Activated T-cell treated with anti-CD3 and anti-CD28 coated beads for 48 hours (primary cell): ENCODE data around the gene SNX5.

Experiments used
- DNase-seq: peaks from one replicate; pipeline ENCODE4 v3.0.0-alpha.2; 2020; ENCODE audit warnings: low read depth

The SNX5 gene

DNA sequence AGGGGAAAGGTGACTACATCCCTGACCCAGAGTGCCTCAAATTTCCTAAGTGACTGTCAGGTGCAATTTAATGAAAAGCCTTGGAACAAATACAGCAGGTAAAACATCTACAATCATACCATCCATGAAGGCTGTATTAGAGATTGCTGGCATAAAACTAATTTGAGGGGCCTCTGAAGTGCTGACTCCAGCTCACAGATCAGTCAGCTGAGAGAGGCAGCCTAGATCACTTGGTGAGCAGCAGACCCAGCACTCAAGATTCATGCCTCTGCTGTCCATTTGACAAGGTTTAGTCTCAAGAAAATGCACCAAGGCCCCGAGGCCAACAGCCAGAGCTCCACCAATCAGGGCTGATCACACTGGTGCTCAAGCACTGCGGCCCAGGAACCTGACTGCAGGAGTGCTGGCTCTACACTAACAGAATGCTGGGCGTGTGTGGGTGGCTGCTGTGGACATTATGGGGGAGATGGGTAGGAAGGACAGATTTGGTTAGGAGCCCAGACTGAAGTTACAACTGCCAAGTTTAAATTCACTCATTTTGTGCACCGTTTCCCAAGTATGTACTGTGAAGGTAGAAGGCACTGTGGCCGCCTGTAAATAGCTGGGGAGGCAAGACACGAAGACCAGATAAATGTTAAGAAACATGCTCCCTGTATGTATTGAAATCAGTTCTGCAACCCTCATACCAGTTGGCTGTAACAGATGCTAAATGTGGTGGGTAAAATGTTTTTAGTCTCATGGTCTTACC is 28.2 kb downstream of the SNX5 start:
- no peak for DNase-seq

DNA sequence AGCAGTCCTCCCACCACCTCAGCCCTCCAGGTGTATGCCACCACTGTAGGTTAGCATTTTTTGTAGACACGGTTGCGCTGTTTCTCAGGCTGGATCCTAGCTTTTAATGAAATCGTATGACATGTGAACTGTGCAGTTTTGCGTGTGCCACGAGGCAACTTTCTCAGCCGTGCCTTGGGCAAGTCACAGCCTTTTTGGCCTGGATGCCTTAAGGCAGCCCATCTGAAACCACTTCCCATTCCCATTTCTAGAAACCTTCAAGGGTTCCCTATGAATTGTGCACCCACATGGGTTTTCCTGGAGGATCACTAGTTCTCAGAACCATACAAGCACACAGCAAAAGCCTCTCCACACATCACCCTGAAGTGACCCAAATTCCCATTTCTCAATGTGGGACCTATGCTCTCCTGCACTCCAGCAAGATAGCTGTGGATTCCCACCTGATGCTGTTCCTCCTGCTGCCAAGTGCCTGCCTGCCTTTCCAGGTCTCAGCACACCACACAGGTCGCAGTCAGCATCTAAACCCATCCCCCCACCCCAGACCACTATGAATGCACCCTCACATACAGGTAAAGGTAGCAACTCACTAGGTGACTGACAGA is 28.9 kb downstream of the SNX5 start:
- DNase-seq, result no peak

DNA sequence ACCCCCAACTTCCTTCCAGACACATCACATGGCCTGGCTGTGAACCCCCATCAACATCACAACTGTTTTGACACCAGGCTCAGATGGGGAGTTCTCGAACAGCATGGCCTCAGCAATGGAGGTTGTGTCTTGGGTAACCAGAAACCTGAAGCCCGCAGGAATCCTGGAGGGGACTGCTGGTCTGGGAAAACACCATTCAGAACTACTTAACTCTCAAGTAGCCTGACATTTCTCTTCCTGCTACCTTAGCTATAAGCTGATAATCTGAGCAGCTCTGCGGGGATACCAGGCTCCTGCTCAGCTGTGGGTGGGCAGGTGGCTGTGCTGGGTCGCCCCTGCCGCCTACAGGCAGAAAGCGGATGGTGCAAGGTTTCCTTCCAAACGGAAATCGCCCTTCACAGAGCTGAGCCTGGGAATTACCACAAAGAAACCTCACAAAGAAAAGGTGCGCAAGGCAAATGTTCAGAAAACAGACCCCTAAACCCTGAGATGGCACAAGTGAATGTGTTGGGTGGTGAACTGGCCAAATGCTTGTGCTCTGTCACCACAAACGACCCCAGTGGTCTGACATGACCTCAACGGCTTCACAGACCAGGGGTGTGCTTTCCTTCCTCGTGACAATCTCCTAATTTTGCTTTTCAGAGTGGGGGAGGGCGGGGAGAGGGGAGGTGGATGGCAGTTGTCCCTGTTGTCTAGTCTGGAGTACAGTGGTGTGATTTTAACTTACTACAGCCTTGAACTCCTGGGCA is 29.5 kb downstream of the SNX5 start:
- peak; percentile 29 for DNase-seq

DNA sequence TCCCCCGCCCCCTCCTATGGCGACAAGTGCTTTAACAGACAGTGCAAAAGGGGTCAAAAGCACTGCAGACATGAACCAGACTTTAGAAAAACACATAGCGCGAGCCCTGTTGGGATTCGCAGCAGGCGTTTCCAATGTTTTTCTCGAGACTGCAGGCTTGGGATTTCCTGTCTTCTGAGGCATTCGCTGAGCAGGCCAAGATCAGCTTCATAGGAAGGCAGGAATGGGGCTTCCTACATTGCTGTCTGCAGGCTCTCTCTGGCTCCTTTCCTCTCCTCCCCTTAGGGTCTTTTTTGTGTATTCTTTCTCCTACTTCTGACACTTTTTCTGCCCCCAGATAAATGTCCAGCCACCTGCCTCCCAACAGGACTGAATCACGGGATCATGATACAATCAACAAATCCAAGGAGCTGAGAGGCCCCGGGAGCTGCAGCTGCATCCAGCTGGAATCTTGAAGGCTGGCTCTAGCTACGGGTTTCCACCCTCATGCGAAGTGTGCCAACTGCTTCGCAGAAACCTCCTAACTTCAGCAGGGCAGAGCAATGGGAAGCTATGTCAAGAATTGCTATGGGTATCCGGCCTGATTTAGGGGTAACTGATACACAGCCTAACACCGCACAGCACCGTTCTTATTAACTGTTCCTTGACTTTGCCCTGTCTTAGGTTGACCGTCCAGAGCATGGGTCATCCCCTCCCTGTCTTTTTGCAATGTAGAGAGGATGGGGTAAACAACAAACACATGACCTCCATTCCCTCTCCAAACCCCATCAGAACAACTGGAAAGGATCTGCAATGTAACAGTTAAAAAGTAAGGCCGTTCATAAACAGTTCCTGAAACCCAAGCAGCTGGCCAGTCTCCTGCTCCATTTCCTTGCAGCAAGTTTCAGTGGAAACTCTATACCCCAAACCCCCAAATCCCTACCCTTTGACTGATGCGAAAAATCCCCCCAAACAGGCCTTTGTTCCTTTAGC is 31.5 kb downstream of the SNX5 start:
- no peak for DNase-seq

DNA sequence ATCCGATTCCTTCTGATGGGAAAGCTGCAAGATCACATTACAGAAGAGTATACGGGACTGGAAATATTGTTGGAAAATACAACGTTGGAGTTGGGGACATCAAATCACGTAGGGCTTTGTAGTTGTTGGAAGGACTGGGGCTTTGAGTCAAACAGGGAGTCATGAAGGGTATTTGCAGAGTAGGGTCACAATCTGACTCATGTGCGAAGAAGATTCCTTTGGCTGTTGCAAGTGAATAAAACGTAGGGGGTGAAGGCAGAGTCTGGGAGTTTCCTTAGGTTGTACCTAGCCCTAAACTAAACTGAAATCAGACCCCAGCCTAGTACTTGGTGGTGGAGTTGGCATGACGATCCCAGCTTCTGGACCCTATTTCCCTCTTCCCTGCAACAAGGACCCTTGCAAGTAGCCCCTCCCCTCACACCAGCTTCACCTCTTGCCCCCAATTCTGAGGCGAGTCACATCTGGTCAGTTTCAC is 32.3 kb downstream of the SNX5 start:
- DNase-seq, result no peak

DNA sequence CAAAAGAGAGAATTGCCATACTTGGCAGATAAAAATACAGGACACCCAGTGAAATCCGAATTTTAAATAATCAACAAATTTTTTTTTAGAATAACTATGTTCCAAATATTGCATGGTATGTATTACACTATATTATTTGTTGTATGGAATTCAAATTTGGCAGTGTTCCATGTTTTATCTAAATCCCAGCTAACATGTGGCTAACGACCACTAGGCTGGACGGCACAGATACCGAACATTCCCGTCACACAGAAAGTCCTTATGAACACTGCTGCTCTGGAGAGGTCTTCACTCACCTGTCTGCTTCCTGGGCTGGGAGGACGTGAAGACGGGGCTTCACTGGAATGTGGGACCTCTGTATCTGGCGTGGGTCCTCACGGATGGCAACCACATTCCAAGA is 32.8 kb downstream of the SNX5 start:
- no peak for DNase-seq

DNA sequence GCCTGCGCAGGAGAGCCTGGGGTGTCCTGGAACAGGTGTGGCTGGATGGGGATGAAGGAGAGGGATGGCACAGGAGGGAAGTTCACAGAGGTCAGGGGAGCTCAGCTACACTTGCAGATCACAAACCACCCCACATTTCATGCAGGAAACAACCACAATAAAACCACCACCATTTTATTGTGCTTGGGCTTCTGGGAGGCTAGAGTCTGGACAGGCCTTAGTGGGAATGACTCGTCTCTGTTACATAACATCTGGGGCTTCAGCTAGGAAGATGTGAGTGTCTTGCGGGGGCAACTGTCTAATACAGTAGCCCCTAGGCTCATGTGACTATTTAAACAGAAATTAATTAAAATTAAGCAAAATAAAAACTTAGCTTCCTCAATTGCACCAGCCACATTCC is 33.4 kb downstream of the SNX5 start:
- DNase-seq, result no peak

DNA sequence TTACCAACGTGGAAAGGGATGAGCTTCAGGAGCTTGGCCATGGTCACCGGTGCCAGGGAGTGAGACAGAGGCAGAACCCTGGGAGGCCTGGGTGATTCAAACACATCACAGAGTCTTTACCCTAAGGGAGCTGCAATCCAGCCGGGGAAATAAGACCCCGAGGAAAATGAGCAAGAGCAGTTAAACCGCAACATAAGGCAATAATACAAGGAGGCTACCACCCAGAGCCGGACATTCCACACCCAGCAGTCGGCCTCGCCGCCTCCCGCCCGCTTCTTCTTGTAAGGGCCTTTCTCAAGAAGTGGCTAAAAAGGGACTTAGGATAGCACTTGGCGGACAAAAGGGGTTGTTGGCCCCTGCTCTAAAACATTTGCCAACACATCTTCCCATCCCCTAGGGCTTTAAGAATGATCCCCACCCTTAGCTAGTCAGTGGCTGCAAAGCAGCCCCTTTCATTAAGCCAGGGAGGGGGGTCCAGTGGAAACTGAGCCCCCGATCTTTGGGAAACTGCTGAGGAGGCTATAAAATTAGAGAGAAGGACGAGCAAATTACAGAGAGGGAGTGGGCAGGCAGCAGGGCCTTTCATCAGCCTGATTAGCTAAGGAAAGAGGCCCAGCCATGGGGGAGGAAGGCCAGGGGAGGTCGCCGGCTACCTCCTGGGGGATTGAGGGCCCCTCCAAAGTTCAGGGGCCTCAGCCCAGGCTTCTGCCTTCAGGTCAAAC is 34.3 kb downstream of the SNX5 start:
- DNase-seq, result no peak

DNA sequence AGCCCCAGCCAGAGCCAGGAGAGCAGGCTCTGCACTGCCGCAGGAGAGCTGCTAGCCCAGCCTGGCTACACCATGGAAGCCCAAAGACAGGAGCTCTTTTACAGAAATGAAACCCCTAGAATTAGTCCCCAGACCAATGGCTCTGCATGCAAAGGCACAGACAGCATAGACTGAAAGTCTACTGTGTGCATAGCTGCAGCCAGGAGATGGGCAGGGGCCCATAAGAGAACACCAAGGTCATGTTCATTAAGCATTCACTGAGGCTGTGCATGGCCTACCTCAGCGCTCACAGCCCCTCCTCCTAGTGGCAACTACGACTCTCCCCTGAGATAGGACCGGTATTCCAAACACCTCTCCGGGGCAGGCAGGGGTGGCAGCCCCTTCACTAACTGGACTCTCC is 34.9 kb downstream of the SNX5 start:
- DNase-seq, result no peak

DNA sequence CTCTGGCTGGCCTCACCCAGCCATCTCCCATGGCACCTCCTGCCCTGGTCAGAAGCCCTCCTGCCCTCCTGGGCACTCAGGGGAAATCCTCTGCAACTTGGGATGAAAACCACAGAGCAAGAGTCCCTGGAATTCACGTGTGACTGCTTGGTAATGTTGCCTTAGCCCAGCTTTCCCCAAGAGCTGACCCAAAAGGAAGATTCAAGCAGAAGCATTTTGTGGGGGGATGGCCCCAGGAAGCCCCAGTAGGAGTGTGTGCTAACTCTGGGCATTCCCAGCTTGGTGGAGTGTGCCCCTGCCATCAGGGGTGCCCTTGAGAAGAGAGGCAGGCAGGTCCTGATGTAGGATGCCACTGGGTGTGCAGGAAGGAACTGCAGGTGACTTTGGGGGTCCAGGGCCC is 35.5 kb downstream of the SNX5 start:
- DNase-seq, result no peak

DNA sequence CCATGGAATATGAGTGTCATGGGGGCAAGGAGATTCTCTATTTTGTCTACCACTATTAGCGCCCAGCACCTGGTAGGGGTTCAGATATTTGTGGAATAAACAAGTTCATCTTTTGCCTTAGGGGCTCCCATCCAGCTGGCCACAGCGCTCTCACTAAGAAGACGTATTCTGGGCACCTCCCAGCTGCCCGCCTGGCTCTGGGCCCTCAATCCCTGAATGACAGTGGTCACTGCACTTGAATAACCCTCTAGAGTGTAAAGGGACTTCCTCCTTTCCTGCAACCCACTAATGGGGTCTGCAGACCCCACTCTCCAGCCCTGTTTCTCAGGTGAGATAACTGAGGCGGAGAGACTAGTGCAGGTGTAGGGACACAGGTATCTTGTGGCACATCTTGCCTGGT is 36.2 kb downstream of the SNX5 start:
- no peak for DNase-seq

DNA sequence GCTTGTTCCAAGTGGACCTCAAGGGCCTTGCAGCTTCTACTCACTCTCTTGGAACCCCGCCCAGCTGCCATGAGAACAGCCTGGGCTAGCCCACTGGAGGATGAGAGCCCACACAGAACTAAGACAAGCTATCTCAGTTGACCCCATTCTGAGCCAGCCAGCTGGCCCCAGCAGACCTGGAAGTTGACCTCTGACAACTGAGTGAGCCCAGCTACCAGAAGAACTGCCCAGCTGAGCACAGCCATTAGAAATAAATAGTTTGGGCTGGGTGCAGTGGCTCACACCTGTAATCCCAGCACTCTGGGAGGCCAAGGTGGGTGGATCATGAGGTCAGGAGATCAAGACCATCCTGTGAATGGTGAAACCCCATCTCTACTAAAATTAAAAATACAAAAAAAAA is 37.1 kb downstream of the SNX5 start:
- no peak for DNase-seq

DNA sequence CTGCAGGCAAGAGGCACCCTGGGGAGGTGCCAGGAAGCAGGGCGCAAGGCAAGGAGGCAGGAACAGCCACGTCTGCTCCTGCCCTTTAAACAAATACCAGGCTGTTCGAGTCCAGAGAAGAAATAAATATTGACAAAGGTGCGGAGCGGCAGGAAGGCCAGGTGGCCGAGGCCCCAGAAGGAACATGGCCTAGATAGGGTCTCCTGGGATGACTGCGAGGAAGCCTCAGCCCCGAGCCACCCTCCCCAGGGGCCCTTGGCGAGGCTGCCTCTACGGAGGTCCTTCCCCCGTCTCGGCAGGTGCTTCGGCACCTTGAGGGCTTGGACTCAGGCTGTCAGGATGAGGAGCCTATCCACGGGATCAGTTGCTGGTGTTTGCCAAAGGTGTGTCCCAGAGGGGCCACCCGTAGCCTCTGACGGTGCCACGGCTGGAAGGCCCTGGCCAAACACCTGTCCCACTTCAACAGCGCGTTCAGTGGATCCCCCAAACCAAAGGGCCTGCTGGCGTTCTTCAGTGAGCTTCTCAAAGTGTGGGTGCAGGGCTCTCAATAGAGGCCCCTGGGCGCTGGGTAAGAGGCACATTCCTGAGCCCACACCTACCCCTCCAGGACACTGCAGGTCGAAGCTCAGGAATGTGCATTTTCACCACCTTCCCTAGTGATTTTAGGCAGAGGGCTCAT is 39.8 kb downstream of the SNX5 start:
- no peak for DNase-seq

DNA sequence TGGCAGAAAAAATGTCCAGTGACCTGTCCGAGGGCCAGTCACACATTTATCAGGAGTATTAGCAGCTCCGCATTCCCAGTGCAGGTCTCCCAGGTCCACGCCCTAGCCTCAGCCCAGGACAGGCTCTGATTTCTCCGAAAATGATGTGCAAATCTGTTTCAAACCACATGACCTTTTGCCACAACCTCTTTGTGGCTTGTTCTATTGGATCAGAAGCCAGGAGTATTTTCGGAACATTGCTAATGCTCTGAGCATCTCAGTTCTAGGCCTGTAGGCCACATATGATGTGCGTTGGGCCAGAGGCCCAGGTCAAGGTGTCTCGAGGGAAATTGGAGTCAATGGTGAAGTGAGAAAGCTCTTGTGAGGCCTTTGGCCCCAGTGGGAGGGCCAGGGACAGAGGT is 40.4 kb downstream of the SNX5 start:
- no peak for DNase-seq

DNA sequence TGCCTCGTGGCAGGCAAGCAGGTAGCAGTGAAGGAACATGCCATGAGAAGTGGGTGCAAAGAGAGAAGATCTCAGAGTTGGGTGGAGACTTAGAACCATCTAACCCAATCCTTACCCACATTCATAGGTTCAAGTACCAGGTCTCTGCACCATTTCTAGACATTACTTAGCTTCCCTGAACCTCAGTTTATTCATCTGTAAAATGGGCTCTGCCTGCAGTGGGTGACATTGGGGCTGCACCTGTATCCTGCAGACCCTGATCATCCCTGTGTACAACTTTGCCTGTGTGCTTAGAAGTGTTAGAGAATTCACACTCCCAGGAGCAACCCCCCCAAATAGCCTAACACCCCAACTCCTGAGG is 42.7 kb downstream of the SNX5 start:
- no peak for DNase-seq

DNA sequence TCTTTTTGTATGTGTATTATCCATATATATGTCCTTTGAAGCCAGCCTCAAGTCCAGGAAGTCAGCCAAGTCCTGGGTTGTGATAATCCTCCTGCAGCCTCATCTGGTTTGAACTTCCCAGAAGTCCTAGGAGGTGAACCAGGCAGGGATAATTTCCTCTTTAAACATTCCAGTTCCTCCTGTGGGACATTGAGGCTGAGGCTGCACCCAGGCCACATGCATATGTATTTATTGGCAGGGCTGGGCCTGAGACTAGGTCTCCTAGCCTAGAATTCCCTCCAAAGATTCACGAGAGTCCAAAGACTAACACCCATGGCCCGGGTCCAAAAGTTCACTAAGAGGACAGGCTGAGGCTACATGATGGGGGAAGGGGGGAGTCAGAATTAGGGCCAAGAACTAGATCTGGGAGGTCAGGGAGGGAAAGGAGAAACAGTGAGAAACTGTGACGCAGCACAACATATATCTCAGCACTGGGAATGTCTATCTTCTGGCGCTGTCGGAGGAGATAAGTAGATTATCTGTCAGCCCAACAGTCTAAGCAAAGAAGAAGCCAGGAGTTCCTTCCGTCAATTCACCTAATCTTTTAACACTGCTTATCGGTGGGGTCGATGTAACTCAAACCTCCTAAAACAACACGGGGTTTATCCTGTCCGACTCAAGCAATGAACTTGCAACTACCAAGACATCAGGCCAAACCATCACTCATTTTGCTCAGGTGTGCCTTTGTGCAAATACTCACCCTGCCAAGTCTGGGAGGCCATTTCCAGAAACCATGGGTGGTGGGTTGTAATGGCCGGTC is 43.3 kb downstream of the SNX5 start:
- DNase-seq, result no peak

DNA sequence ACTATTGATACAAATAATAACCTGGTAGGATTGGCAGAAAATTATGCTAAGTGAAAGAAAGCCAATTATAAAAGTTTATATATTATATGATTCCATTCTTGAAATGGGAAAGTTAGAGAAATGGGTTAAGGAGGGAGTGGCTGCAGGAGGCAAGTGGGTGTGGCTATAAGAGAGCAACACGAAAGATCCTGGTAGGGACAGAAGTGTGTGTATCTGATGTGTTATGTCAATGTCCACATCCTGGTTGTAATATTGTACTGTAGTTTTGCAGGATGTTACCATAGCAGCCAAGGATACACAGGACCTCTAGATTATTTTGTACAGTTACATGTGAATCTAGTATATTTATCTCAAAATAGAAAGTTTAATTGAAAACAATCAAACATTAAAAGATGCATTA is 46.8 kb downstream of the SNX5 start:
- no peak for DNase-seq

DNA sequence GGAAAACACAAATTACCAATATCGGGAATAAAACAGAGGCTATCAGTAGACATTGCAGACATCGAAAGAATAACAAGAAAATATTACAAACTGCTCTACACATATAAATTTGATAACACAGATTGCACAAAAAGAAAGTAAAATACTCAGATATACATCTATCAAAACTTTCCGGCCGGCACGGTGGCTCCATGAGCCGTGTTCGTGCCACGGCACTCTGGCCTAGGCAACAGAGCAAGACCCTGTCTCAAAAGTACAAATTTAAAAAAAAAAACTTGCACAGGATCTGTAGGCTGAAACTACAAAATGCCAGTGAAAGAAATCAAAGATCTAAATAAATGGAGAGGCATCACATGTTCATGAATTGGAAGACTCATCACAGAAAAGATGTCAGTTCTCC is 49.4 kb downstream of the SNX5 start:
- no peak for DNase-seq

DNA sequence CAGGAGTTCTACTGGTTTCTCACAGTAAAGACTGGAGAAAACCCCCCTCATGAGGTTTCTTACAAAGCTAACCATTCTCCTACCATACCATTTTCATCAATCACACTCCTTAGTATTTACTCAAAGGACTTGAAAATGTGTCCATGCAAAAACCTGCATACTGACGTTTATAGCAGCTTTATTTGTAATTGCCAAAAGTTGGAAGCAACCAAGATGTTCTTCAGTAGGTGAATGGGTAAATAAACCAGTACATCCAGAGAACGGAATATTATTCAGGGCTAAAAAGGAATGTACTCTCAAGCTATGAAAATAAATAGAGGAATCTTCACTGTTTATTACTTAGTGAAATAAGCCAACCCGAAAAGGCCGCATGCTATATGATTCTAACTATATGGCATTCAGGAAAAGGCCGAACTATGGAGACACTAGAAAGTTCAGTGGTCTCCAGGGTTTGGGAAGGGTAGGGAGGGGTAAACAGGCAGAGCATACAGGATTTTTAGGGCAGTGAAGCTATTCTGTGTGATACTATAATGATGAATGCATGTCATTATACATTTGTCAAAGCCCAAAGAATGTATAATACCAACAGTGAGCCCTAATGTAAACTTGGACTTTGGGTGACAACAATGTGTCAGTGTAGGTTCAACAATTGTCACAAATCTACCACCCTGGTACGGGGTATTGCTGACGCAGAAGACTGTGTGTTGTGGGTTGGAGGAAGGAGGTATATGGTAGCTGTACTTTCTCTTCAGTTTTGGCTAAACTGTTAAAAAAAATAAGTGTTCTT is 50.6 kb downstream of the SNX5 start:
- DNase-seq, result no peak
